Inferior parietal cortex (tissue), 1 donor: Measurements from ENCODE around the gene FSD1.
A peak's percentile ranks its signal among the peaks of the same experiment; 100 is the strongest.
"Not testable (repeated sequence)": the region's sequence is repeated elsewhere in the genome, so short reads cannot be mapped to it uniquely, and the experiment has no call there.

Experiments used
- DNase-seq: peaks from one replicate; pipeline ENCODE4 v3.0.0-alpha.2; 2016; ENCODE audit errors: extremely low spot score

The FSD1 gene

GRCh38 chr19:4304538-4305256 is at the start of gene FSD1:
FSD1 (plus strand) TSS chr19:4304598; CDS start chr19:4304747, 149 bp downstream.
- peak; percentile 51 for DNase-seq

DNA sequence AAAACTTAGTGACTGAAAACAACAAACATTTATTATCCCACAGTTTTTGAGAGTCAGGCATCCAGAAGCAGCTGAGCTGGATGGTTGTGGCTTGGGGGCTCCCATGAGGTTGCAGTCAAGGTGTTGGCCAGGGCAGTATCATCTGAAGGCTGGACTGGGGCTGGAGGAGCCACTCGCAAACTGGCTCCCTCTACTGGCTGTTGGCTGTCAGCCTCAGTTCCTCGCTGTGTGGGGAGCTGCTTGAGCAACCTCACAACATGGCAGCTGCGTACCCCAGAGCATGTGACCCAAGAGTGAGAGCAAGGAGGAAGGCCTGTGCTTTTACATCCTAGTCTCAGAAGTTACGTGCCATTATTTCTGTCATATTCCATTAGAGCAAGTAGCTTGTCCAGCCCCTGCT is 47.8 kb upstream of the FSD1 start:
- no peak for DNase-seq

- no peak for DNase-seq
These were observed 47.4 kb upstream of the FSD1 start for GRCh38 chr19:4257025-4257424.

DNA sequence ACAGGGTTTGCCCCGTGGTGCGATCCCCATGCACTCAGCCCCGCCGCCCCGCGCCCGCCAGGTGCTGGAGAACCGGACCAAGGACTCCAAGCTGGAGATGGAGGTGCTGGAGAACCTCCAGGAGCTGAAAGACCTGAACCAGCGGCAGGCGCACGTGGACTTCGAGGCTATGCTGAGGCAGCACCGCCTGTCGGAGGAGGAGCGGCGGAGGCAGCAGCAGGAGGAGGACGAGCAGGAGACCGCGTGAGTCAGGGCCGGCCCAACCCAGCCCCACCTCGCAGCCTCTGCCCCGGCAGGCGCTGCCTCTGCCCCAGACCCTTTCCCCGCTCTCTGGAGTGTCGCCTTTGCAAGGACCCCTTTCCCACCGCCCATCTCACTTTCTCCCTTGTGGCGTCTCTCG is 46.2 kb upstream of the FSD1 start:
- DNase-seq = no peak

DNA sequence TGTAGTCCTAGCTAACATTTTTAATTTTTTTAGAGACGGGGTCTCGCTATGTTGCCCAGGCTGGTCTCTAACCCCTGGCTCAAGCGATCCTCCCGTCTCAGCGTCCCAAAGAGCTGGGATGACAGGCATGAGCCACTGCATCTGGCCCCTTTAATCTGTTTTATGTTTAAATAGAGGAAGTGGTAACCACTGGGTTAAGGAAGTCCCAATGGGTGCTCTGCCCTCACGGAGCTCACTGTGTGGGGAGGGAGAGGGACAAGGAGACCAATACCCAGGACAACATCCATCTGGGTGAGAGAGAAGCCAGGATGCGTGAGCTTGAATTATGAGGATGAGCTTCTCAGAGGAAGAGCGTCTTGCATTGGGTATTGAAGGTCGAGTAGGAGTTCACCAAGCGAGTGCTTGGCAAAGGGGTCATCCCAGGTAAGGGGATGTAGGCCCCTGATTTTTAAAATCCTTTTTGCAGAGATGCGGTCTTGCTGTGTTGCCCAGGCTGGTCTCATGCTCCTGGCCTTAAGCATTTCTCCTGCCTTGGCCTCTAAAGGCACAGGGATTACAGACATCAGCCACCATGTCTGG is 43.7 kb upstream of the FSD1 start:
- DNase-seq = no peak

DNA sequence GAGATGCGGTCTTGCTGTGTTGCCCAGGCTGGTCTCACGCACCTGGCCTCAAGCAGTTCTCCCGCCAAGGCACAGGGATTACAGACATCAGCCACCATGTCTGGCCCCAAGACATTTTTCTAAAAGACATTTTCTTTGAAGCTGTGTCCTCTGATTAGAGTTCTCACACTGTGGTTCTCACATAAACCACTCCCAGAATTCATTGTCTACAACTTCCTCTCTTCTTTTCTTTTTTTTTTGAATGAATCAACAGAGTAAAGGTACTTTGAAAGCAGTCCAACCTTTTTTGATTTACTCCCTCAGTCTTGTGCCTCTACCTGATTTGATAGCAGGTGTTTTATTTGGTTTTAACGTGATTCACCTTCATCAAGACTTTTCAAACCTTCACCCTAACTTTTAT is 39.6 kb upstream of the FSD1 start:
- no peak for DNase-seq

DNA sequence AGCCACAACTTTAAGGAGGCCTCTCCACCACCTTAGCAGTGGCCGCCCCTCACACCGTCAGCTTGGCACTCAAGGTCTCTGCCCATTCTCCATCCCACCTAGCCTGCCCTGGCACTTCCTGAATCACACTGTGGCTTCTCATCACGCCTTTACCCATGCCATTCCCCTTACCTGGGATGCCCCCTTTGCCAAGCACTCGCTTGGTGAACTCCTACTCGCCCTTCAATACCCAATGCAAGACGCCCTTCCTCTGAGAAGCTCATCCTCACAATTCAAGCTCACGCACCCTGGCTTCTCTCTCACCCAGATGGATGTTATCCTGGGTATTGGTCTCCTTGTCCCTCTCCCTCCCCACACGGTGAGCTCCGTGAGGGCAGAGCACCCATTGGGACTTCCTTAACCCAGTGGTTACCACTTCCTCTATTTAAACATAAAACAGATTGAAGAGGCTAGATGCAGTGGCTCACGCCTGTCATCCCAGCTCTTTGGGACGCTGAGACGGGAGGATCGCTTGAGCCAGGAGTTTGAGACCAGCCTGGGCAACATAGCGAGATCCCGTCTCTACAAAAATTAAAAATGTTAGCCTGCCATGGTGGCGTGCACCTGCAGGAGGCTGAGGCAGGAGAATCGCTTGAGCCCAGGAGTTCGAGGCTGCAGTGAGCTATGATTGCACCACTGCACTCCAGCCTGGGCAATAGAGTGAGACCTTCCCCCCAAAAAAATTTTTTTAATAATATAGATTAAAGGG is 38.0 kb upstream of the FSD1 start:
- DNase-seq = no peak

DNA sequence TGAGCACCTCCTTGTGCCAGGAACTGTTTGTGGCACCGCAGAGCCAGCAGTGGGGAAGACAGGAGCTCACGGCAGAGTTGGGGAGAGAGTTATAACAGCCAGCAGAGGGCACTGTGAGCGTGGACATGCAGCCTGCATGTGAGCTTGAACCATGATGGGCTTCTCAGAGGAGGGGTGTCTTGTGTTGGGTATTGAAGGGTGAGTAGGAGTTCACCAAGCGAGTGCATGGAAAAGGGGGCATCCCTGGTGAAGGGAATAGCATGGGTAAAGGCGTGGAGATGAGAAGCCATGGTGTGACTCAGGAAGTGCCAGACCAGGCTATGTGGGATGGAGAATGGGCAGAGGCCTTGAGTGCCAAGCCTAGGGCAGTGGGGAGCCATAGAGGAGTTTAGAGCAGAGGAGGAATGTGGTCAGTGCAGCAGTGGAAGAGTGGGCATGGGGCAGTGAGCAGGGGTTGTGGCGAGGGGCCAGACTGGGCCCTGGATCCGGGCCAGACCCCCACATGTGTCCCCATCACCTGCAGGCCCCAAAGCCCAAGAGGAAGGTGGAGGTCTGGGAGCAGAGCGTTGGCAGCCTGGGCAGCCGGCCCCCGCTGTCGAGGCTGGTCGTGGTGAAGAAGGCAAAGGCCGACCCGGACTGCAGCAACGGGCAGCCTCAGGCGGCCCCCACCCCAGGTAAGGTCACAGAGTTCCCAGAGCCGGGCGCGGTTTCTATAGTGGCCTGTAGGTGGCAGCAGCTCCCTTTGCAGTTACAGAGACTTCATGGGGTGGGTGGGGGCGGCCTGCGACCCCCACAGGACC is 37.1 kb upstream of the FSD1 start:
- DNase-seq = peak; percentile 25

DNA sequence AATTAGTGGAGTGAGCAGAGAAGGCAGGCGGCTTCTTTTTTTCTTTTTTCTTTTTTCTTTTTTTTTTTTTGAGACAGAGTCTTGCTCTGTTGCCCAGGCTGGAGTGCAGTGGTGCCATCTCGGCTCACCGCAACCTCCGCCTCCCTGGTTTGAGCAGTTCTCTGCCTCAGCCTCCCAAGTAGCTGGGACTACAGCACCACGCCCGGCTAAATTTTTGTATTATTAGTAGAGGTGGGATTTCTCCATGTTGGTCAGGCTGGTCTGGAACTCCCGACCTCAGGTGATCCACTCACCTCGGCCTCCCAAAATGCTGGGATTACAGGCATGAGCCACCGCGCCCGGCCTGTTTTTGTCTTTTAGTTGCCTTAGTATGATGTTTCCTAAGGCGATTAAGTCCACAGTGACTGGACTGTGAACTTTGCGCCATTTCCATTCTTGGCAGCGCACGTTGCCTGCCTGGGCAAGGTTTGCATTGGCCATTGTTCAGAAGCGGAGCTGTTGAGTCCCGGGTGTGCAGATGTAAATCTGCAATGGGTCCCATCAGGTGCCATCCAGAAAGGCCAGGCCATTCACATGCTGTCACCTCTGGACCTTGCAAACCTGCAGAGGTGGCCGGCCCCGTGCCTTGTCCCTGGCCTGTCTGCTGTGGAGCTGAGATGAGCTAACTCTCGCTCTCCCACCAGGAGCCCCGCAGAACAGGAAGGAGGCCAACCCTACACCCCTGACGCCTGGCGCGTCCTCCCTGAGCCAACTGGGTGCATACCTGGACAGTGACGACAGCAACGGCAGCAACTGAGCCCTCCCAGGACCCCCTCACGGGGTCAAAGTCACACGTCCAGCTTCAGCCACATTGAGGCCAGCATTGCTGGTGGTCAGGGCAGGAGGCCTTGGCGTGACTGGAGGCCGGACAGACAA is 36.2 kb upstream of the FSD1 start:
- DNase-seq = no peak

GRCh38 chr19:4268816-4269430 is 35.5 kb upstream of the FSD1 start:
- no peak for DNase-seq

DNA sequence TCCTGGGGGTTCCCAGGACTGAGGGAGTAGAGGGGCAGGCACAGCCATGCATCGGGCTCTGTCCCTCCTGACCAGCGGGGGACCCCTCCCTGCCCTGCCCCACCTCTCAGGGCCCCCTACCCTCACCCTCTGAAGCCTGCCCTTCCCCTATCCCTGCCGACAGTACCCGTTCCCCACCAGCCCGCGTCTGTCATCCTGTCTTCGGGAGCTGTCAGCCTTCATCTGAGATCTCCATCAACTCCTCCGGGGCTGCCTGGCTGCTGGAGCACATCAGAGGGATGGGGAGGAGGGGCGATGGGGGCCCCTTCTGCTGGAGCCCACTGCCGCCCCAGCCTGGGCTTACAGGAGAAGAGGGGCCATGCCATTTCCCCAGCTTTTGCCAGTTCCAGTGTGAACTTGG is 31.5 kb upstream of the FSD1 start:
- no peak for DNase-seq

DNA sequence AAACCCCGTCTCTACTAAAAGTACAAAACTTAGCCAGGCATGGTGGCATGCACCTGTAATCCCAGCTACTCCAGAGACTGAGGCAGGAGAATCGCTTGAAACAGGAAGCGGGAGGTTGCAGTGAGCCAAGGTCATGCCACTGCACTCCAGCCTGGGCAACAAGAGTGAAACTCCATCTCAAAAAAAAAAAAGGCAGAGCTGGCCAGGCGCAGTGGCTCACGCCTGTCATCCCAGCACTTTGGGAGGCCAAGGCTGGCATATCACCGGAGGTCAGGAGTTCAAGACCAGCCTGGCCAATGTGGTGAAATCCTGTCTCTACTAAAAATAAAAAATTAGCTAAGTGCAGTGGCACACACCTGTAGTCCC is 30.1 kb upstream of the FSD1 start:
- not testable (repeated sequence) for DNase-seq

DNA sequence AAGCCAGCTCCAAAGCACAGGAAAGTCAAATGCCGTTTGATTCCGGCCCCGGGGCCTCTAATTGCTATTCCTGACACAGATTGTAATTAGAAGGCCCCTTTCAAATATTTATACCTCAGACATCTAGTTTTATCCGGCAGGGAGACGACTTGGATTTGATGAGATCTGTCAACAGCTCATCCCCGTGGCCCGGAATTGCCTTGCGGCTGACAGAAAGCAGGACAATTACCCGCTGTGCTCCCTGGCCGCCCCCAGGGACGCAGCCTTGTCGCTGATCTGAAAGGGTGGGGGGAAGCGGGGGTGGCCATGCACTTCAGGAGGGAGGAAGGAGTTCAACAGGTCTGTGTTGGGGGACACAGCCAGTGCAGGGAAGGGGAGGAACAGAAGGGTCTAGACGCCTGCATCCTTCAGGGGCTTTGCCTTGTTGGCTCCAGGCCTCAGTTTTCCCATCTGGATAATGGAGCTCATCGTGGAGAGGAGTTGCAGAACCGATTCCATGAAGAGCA is 27.2 kb upstream of the FSD1 start:
- no peak for DNase-seq

GRCh38 chr19:4278010-4278409 is 26.4 kb upstream of the FSD1 start:
- no peak for DNase-seq

DNA sequence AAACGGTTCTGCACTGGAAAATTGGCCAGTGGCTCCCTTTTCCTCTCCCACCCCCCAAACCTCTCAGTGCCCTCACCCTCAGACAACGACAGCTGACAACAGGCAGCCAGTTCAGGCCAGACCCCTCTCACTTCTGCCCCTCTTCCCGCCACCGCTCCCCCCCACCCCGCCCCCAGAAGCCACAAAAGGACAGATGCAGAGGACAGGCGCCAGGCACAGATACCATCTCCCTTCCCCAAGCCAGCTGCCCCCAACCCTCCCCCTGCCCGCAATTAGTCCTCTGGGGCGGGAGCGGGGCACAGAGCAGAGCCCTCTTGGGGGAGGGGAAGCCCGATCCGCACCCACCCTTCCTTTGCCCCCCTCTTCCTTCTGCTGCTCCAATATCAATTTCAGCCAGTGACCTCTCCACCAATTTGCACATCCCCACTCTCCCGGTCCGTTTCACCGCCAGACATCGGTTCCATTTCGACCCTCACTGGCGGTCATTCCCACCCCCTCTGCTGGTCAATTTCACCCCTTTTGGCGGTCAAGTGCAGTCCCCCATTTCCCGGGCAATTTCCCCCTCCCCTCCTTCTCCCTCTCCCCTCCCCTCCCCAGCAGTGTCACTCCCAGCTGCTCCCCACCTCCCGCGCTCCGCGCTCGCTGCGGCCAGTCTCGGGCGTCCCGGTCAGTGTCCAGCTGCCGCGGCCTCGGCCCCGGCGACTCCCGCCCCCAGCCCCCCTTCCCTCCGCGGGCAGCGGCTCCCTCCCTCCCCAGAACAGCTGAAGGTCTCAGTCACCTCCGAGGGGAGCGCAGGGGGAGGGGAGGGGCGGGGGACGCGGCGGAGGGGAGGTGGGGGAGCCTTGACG is 25.8 kb upstream of the FSD1 start, which contains the start of gene SHD:
SHD (plus strand) TSS at position 848 of the 848 bp plus-strand sequence. CDS start 798 bp downstream, outside the sequence.
- DNase-seq = no peak

DNA sequence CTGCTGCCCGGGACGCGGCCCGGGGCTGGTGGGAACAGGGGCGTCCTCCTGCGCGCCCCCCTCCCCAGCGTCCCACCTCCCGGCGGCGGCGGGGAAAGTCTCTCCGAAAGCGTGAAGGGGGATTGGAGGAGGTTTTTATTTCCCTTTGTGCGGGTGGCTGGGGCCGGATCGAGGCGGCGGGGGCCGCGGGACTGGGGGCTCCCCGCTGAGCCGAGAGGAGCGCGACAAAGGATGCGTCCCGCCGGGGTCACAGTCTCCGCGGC is 25.2 kb upstream of the FSD1 start:
- DNase-seq = no peak

DNA sequence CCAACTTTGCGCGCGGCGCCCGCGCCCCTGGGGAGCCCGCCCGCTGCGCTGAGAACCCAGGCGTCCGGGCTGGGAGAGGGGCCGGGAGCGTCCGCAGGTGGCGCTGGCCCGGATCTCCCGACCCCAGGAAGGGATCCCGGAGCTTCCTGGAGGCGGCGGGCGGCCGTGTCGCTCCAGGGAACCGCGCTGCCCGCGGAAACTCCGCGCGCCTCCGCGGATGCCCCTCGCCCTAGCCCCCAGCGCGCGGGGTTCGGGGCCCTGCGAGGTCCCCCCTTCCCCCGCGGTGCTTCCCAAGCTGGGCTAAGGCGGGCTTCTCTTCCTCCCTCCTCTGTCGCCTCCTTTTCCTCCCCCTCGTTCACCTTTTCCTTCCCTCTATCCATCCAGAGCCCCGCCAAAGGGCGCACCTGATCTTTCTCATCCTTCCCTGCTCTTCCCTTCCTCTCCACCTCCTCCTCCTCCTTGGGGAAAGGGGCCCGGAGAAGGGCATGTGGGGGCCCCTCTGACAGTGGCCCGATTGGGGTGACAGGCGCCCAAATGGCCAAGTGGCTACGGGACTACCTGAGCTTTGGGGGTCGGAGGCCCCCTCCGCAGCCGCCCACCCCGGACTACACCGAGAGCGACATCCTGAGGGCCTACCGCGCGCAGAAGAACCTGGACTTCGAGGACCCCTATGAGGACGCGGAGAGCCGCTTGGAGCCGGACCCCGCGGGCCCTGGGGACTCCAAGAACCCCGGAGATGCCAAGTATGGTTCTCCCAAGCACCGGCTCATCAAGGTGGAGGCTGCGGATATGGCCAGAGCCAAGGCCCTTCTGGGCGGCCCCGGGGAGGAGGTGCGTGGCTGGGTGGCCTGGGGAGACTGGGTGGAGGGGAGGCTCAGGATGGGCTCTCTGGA is 24.6 kb upstream of the FSD1 start:
- DNase-seq = no peak

GRCh38 chr19:4284176-4284958 is 20.0 kb upstream of the FSD1 start:
- no peak for DNase-seq
